DMS114 treated with DMSO at 0.1 percent for 48 hours (cell line): ENCODE data around the gene ACP5.
"Not testable (repeated sequence)": the region's sequence is repeated elsewhere in the genome, so short reads cannot be mapped to it uniquely, and the experiment has no call there.

ENCODE experiments used
- DNase-seq: peaks from one replicate; lab custom pipeline; 2025; ENCODE audit not compliant: unreplicated experiment; lab: John Stamatoyannopoulos, UW

The ACP5 gene

DNA sequence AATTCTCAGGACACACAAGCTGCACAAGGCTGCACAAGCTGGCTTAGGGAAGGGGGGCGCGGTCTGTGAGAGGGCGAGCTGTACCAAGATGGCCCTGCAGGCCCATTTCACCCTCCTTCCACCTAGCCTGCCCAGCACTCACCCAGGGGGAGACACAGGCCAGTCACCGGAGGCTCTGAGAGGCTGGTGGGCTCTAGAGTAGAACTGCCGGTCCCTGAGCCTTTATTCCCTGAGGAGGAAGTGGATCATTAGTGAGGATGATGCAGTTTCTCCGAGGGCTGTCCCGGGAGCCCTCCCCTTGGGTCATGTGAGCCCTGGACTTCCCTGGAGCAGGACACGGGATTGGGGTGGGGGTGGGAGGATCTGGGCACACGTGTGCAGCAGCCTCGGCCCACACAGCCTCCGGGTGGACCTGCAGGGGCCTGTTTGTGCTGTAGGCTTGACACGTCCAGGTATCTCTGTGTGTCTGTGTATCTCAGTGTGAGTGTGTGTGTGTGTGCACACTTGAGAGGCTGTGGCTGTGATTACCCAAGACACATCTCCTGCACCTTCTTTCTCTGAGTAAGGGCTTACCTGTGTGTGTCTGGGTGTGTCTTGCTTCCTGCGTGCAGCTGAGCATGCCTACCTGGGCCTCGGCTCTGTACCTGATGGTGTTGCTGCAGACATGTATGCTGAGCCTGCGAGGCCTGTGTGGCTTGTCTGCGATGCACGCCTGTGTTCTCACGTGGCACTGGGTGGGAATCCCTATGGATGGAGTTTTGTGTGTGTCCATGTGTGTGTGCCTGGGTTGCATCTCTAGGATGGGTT is at the start of gene ACP5:
ACP5 (minus strand) TSS at position 195 of the 807 bp plus-strand sequence. CDS start 328 bp downstream, outside the sequence.
- no peak for DNase-seq

GRCh38 chr19:11626252-11626651 is 48.8 kb upstream of the ACP5 start:
- DNase-seq: no peak

GRCh38 chr19:11624069-11624463 is 46.6 kb upstream of the ACP5 start:
- no peak for DNase-seq

DNA sequence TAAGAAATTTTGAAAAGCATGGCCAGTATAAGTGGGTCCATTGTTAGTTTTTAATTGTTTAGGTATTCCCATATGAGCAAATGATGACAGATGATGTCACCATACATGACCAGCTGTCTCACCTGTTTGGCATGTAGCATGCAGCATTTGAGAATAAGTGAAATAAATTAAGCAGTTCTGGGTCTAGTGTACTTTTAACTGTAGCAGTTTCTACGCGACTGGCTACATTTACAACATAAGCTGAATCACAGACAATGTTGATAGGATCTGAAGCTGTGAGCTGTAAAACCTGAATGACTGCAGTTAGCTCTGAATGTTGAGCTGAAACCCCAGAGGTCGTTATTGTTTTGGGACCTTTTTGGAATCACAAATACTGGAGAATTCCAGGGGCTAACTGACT is 45.0 kb upstream of the ACP5 start:
- not testable (repeated sequence) for DNase-seq

DNA sequence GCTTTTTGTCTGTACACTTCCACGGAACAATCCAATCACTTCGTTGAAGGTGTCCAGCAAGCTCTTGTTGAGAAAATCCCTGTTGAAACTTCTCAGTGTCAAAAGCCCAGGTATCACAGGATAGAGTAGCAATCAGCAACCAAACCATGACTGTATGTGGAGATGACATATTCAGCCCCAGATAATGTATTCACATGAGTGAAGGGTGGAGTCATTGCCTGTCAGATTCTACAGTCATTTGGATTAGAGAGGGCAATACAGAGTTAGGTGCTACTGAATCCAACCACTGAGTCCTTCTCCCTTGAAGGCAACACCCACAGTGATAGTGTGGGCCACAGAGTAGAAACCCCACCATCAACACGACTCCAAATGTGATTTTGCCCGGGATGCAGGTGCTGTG is 43.1 kb upstream of the ACP5 start:
- no peak for DNase-seq

DNA sequence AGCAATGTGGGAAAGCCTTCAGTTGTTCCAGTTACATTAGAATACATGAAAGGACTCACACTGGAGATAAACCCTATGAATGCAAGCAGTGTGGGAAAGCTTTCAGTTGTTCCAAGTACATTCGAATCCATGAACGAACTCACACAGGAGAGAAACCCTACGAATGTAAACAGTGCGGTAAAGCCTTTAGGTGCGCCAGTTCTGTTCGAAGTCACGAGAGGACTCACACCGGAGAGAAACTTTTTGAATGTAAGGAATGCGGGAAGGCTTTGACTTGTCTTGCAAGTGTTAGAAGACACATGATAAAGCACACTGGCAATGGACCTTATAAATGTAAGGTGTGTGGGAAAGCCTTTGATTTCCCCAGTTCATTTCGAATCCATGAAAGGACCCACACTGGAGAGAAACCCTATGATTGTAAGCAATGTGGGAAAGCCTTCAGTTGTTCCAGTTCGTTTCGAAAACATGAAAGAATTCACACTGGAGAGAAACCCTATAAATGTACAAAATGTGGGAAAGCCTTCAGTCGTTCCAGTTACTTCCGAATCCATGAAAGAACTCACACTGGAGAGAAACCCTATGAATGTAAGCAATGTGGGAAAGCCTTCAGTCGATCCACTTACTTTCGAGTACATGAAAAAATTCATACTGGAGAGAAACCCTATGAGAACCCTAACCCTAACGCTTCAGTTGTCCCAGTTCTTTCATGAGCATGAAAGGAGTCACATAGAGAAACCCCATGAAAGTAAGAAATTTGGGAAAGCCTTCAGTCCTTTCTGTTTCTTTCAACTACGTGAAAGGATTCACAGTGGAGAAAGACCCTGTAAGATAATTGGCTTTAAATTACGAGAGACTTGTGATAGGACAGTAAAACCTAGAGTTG is 40.0 kb upstream of the ACP5 start:
- DNase-seq: no peak

DNA sequence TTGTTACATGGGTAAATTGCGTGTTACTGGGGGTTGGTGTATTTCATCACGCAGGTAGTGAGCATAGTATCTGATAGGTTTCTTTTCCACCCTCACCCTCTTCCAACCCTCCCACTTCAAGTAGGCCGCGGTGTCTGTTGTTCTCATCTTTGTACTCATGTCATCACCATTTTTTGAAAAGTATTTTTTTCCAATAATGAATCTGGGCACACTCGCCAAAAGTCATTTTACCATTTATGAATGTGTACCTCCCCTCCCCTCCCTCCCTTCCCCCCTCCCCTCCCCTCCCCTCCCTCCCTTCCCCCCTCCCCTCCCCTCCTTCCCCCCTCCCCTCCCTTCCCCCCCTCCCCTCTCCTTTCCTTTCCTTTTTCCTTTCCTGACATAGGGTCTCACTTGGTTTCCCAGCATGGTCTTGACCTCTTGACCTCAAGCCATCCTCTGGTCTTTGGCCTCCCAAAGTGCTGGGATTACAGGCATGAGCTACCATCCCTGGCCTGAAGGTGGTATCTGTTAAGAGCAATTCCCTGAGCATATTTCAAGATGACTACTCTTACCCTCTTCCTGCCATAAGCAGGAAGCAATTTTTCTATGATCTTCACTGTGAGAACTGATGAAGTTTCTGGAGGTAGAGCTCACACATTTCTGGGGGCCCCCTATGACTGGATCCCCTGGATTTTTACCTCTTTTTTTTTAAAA is 35.5 kb upstream of the ACP5 start:
- DNase-seq: no peak

- no peak for DNase-seq
Measured at GRCh38 chr19:11611730-11612129, 34.3 kb upstream of the ACP5 start.

- DNase-seq: no peak
Measured at GRCh38 chr19:11606484-11606883, 29.0 kb upstream of the ACP5 start.

- DNase-seq: not testable (repeated sequence)
Measured at GRCh38 chr19:11599704-11600103, 22.3 kb upstream of the ACP5 start.

DNA sequence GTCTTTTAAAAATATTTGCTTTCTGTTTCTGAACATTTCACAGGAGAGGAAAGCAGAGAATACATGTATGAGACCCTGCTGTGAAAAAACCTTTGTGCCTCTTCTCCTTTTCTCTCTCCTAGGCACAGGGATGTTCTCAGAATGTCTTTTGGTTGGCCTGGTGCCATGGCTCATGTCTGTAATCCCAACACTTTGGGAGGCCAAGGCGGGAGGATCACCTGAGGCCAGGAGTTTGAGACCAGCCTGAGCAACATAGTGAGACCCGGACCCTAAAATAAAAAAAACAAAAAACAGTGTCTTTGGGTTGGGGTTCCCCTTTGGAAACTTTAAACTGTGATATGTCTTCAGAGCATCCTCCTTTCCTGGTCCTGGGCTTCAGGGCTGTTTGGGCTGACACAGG is 21.3 kb upstream of the ACP5 start:
- DNase-seq: no peak

- no peak for DNase-seq
Measured at GRCh38 chr19:11598103-11598483, 20.6 kb upstream of the ACP5 start.

- peak; percentile 88 for DNase-seq
Measured at GRCh38 chr19:11597202-11598102, 20.0 kb upstream of the ACP5 start, which contains the start of gene ZNF627. ZNF627 (plus strand) TSS chr19:11597483; CDS start chr19:11597628, 145 bp downstream.

- DNase-seq: no peak
Measured at GRCh38 chr19:11596156-11596555, 18.7 kb upstream of the ACP5 start.

- DNase-seq: no peak
Measured at GRCh38 chr19:11594084-11594483, 16.6 kb upstream of the ACP5 start.

GRCh38 chr19:11587975-11588631 is 10.7 kb upstream of the ACP5 start:
- DNase-seq: no peak

DNA sequence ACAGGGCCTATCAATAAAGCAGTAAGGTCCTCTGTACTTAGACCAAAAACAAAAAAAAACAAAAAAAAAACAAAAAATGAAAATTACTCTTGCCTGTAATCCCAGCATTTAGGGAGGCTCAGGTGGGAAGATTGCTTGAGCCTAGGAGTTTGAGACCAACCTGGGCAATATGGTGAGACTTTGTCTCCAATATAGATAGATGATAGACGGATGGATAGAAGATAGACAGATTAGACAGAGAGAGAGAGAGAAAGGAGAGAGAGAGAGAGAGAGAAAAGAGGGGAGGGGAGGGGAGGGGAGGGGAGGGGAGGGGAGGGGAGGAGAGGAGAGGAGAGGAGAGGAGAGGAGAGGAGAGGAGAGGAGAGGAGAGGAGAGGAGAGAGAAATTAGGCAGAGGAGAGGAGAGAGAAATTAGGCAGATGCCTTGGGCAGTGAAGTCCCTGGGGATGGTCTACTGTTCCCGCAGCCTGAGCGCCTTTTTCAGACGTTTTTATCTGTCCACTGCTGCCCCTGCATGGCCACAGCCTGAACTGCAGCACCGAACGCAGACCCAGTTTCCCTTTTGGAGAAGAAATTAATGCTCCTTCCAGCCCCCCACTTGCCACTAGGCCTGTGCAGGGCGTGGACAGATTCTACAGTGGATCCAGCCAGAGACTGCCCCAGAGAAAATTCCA is 10.0 kb upstream of the ACP5 start:
- DNase-seq: peak; percentile 57

DNA sequence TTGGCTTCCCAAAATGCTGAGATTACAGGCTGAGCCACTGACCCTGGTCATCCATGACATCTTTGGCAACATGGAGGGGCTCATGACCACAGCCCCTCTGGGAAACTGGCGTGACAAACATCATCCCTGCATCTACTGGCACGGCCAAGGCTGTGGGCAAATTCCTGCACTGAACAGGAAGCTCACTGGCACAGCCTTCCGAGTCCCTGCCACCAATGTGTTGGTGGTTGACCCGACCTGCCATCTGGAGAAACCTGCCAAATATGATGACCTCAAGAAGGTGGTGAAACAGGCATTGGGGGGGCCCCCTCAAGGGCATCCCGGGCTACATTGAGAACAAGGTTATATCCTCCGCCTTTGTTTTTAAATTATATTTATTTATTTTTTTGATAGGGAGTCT is 8.9 kb upstream of the ACP5 start:
- no peak for DNase-seq

- no peak for DNase-seq
Measured at GRCh38 chr19:11581740-11582139, 4.3 kb upstream of the ACP5 start.
